ENCODE data around the gene ARFRP1. TPM values are rescaled to one million over a fixed set of nuclear protein-coding genes. Genes with fewer than 3 reads are reported as not detected.

ARFRP1 gene
- total and polyA plus RNA-seq, 2 of the 13 experiments (the other 11 are each of a cell fraction or from before 2014, with no cell fraction given), result 32.0 to 51.1 TPM

DNA sequence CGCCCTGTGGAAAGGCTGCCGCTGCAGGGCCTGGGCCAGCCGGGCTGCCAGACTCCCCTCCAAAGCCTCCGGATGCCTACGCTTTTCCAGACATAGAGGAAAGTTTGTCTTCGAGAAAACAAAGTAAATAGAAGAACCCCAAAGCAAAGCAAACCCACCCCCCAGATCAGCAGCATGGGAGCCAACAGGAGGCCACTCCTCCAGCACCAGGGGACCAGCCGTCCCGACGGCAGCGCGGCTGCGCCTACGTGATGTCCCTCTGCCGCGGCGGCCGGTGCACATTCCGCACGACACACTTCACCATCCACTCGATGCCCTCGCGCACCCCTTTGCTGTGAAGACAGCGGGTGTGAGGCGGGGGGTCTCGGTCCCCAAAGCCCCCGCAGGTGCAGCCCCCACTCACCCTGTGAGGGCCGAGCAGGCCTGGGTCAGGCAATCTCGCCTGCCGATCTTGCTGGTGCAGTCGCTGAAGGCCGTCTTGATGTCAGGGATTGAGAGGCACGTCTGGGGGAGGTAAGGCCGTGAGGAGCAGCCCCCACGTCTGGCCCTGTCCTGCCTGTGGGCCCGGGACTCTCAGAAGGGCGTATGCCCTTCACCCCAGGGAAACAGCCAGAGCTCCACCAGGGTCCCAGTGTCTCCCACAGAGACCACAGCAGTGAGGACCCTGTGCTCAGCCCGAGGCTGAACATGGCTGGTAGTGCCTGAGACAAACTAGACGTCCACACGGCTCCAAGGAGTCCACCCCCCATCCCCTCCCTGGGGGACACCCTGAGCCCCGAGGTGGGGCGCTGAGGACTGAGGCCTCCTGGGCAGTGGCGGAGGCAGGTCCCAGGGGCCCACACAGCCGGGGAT, 7.4 kb downstream of the ARFRP1 start:
- CTCF ChIA-PET (ENCODE audit: low intra/inter-chr PET ratio, low total read pairs), result no interaction called here
- DNase-seq (ENCODE audit: low spot score), result no peak
- TF ChIP-seq NBN (conservative IDR thresholded peaks at IDR 0.05), result no peak
- no peak for TF ChIP-seq ZNF660 (CRISPR knock-in tag; IDR thresholded peaks at IDR 0.05; ENCODE audit: borderline replicate concordance, low read depth)
- TF ChIP-seq HDAC6 (IDR thresholded peaks at IDR 0.05; ENCODE audit: low read depth, low read length), result no peak
- no peak for TF ChIP-seq RBAK (CRISPR knock-in tag; IDR thresholded peaks at IDR 0.05)
- no peak for TF ChIP-seq ZNF563 (CRISPR knock-in tag; IDR thresholded peaks at IDR 0.05)
- TF ChIP-seq SYNCRIP (IDR thresholded peaks at IDR 0.05; ENCODE audit: insufficient read depth, low read depth, low read length), result no peak
- TF ChIP-seq ZNF792 (CRISPR knock-in tag; IDR thresholded peaks at IDR 0.05), result no peak
- TF ChIP-seq ZNF605 (CRISPR knock-in tag; IDR thresholded peaks at IDR 0.05), result 0 out of 2 replicates have a peak, but pooled peaks have one; percentile 42
- no peak for TF ChIP-seq SIX1 (CRISPR knock-in tag; IDR thresholded peaks at IDR 0.05; ENCODE audit: borderline replicate concordance)
- TF ChIP-seq ZC3H13 (CRISPR knock-in tag; IDR thresholded peaks at IDR 0.05), result no peak
- peak; percentile 63 for TF ChIP-seq ZBTB38 (CRISPR knock-in tag; IDR thresholded peaks at IDR 0.05)
- peak; percentile 14; the same call in 1 of the 2 replicates for TF ChIP-seq POLR2AphosphoS5 (IDR thresholded peaks at IDR 0.05; ENCODE audit: low read depth, low read length)
- TF ChIP-seq, protein P1, sequence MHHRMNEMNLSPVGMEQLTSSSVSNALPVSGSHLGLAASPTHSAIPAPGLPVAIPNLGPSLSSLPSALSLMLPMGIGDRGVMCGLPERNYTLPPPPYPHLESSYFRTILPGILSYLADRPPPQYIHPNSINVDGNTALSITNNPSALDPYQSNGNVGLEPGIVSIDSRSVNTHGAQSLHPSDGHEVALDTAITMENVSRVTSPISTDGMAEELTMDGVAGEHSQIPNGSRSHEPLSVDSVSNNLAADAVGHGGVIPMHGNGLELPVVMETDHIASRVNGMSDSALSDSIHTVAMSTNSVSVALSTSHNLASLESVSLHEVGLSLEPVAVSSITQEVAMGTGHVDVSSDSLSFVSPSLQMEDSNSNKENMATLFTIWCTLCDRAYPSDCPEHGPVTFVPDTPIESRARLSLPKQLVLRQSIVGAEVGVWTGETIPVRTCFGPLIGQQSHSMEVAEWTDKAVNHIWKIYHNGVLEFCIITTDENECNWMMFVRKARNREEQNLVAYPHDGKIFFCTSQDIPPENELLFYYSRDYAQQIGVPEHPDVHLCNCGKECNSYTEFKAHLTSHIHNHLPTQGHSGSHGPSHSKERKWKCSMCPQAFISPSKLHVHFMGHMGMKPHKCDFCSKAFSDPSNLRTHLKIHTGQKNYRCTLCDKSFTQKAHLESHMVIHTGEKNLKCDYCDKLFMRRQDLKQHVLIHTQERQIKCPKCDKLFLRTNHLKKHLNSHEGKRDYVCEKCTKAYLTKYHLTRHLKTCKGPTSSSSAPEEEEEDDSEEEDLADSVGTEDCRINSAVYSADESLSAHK (CRISPR knock-in tag; IDR thresholded peaks at IDR 0.05; ENCODE audit: borderline replicate concordance), result no peak
- no peak for TF ChIP-seq ZNF124 (CRISPR knock-in tag; IDR thresholded peaks at IDR 0.05)
- peak; percentile 10 for TF ChIP-seq HNRNPLL (IDR thresholded peaks at IDR 0.05; ENCODE audit: low read depth, low read length, poor library complexity, severe bottlenecking)
- TF ChIP-seq RBM22 (optimal IDR thresholded peaks at IDR 0.05; ENCODE audit: low read length), result peak; percentile 46
- TF ChIP-seq, protein P2, sequence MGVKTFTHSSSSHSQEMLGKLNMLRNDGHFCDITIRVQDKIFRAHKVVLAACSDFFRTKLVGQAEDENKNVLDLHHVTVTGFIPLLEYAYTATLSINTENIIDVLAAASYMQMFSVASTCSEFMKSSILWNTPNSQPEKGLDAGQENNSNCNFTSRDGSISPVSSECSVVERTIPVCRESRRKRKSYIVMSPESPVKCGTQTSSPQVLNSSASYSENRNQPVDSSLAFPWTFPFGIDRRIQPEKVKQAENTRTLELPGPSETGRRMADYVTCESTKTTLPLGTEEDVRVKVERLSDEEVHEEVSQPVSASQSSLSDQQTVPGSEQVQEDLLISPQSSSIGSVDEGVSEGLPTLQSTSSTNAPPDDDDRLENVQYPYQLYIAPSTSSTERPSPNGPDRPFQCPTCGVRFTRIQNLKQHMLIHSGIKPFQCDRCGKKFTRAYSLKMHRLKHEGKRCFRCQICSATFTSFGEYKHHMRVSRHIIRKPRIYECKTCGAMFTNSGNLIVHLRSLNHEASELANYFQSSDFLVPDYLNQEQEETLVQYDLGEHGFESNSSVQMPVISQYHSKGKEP (CRISPR knock-in tag; IDR thresholded peaks at IDR 0.05), result no peak
- TF ChIP-seq RFXANK (CRISPR knock-in tag; IDR thresholded peaks at IDR 0.05), result no peak
- peak in 1 of 2 experiments; percentile 18; a peak in 2 of 4 replicates for TF ChIP-seq POLR2A (IDR thresholded peaks at IDR 0.05; ENCODE audit: insufficient read depth in 1 of 2, low read depth in 2 of 2, low read length in 2 of 2)
- TF ChIP-seq AGO2 (optimal IDR thresholded peaks at IDR 0.05; ENCODE audit: low read depth, low read length), result peak; percentile 83
- TF ChIP-seq TP53 (CRISPR knock-in tag; conservative IDR thresholded peaks at IDR 0.05), result no peak

More for the DNA sequence above, 7.4 kb downstream of the ARFRP1 start:
- Histone ChIP-seq H4K20me1 (ENCODE audit: insufficient read depth, low read length) (peaks cover 4% of the 10 kb centered on the region; the same call in 1 of the 2 replicates), H3K27me3 (ENCODE audit: control insufficient read depth in 1 of 2, insufficient read depth in 2 of 2, low read length in 2 of 2) (no peaks in the 10 kb centered on the region), H3K4me2 (ENCODE audit: low read depth, low read length) (no peak overlapping the region), H3K9ac (ENCODE audit: insufficient read depth, low read depth, low read length) (no peak overlapping the region), H3K4me3 (replicated peaks in 1 of 3; ENCODE audit: insufficient read depth in 1 of 3, low read depth in 2 of 3, low read length in 3 of 3) (no peak overlapping the region), H3K27ac (ENCODE audit: extremely low read length, insufficient read depth, low read length) (no peak overlapping the region), H3K4me1 (ENCODE audit: insufficient read depth, low read length) (peaks cover 21% of the 10 kb centered on the region), H3K79me2 (ENCODE audit: insufficient read depth, low read length) (peaks cover 1% of the 10 kb centered on the region), H2AFZ (ENCODE audit: low read length) (no peak overlapping the region), H3K36me3 (replicated peaks in 1 of 2; ENCODE audit: control insufficient read depth in 1 of 2, insufficient read depth in 2 of 2, low read length in 2 of 2) (peaks cover 10 to 20% of the 10 kb centered on the region in 2 experiments), H3K9me3 (ENCODE audit: low read length) (no peaks in the 10 kb centered on the region)
- no TSS peak for BruUV-seq (replicated peaks)
- intact Hi-C loops (cut with micrococcal nuclease; ENCODE audit: unreplicated experiment), result no loop called here
- 96% methylated on average over 41 of the region's 43 CpGs for WGBS (ENCODE audit: low lambda C conversion rate)
- POLR2A ChIA-PET, result no interaction called here
- in situ Hi-C loops (cut with HindIII; ENCODE audit: extremely low pct_ligation_motif_present, low pct_unique_long_range_greater_than_20kb), result loop anchor here (10.0 kb wide), 1 partner anchor 84 kb away; no protein-coding TSS in a partner anchor
- no peak for FAIRE-seq
- ATAC-seq, result no peak
